Mammary epithelial cell (primary cell): ENCODE results near the gene CCR1.

Experiments used
- EZH2 ChIP-seq: IDR thresholded peaks from 2 replicates; pipeline ENCODE4 v1.6.1; 2012; ENCODE audit warnings: low read length, inconsistent platforms, borderline replicate concordance
- TF ChIP-seq, protein P1 (sequence below), 2 donors: IDR thresholded peaks in 1 of 2; conservative IDR thresholded peaks in 1 of 2; 2 replicates each; pipeline ENCODE4 v1.5.1; 2011 to 2012; ENCODE audit warnings: inconsistent platforms in 2 of 2, low read length in 2 of 2, mild to moderate bottlenecking in 2 of 2, control low read depth in 1 of 2, low read depth in 1 of 2; ENCODE audit not compliant: insufficient read depth in 1 of 2; ENCODE audit errors: extremely low read depth in 1 of 2

DNA sequence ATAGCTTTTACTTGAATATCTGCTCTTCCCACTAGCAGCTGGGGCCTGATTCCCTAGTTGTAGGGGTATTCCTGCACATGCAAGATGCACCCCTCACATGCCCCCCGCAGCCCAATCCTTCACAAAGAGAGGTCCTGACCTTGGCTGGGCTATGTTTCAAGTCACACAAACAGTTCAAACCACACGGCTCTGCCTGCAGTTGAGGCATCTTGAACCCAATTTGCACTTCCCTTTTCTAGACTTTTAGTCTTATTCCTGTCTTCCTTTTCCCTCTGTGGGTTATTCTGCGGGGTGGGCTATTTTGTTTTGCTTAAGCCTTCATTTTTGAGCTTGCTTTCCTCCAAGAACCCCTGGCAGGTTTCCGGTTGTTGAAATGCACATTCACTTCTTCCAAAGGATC is 13.3 kb upstream of the CCR1 start:
- TF ChIP-seq, protein P1, sequence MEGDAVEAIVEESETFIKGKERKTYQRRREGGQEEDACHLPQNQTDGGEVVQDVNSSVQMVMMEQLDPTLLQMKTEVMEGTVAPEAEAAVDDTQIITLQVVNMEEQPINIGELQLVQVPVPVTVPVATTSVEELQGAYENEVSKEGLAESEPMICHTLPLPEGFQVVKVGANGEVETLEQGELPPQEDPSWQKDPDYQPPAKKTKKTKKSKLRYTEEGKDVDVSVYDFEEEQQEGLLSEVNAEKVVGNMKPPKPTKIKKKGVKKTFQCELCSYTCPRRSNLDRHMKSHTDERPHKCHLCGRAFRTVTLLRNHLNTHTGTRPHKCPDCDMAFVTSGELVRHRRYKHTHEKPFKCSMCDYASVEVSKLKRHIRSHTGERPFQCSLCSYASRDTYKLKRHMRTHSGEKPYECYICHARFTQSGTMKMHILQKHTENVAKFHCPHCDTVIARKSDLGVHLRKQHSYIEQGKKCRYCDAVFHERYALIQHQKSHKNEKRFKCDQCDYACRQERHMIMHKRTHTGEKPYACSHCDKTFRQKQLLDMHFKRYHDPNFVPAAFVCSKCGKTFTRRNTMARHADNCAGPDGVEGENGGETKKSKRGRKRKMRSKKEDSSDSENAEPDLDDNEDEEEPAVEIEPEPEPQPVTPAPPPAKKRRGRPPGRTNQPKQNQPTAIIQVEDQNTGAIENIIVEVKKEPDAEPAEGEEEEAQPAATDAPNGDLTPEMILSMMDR (conservative IDR thresholded peaks at IDR 0.05 in 1 of 2, IDR thresholded peaks at IDR 0.05 in 1 of 2; ENCODE audit: extremely low read depth in 1 of 2, insufficient read depth in 1 of 2, low read depth in 1 of 2, low read length in 2 of 2): no peak
- TF ChIP-seq EZH2: no peak
